GM12872 (cell line): Measurements from ENCODE around the gene RASGRP4.

Source experiments
- CTCF ChIP-seq: IDR thresholded peaks from 3 replicates; pipeline ENCODE4 v1.5.1; 2011; ENCODE audit warnings: low read depth, mild to moderate bottlenecking, low read length, moderate library complexity; ENCODE audit not compliant: insufficient read depth

The RASGRP4 gene

GRCh38 chr19:38391911-38392464, 34.0 kb downstream of the RASGRP4 start:
- no peak for TF ChIP-seq CTCF

GRCh38 chr19:38389957-38390924, 35.8 kb downstream of the RASGRP4 start:
- TF ChIP-seq CTCF: no peak

GRCh38 chr19:38389101-38389925, 36.7 kb downstream of the RASGRP4 start:
- no peak for TF ChIP-seq CTCF

- TF ChIP-seq CTCF: no peak
Measured at GRCh38 chr19:38388349-38389100, 37.5 kb downstream of the RASGRP4 start, which contains the start of gene SPRED3. SPRED3 (plus strand) TSS chr19:38388697; CDS start chr19:38390303, 1,606 bp downstream.

- TF ChIP-seq CTCF: no peak
Measured at GRCh38 chr19:38387550-38388348, 38.3 kb downstream of the RASGRP4 start, which contains the start of gene GGN. GGN (minus strand) TSS chr19:38388034; CDS start chr19:38387261, 773 bp downstream.

GRCh38 chr19:38386971-38387549, 39.0 kb downstream of the RASGRP4 start:
- TF ChIP-seq CTCF: no peak
